Endothelial cell of umbilical vein (primary cell): ENCODE measurements around the gene TAF6. TPM values are rescaled to one million over a fixed set of nuclear protein-coding genes. Genes with fewer than 3 reads are reported as not detected.

ENCODE experiments used
- BruUV-seq: library from RNA; stranded (reverse); fragments of 400-500 nt; replicated peaks from 2 replicates; lab custom pipeline; 2021; lab: Mats Ljungman, UMichigan
- CTCF ChIA-PET: fragments of 300-600, 350-600 bp; sonication (Branson Sonifier 250); formaldehyde crosslinking; loops from one replicate; lab custom pipeline; 2021; ENCODE audit warnings: antibody characterized with exemption, inconsistent platforms; lab: Charles Lee
- POLR2A ChIA-PET: fragments of 300-600, 350-600 bp; sonication (Branson Sonifier 250); formaldehyde crosslinking; loops from one replicate; lab custom pipeline; 2021; ENCODE audit warnings: antibody characterized with exemption, inconsistent platforms; lab: Charles Lee
- DNase-seq: peaks from one replicate; pipeline ENCODE4 v3.0.0-alpha.2; 2011; ENCODE audit warnings: low read depth, low spot score
- FAIRE-seq: peaks from 2 replicates; lab custom pipeline; 2011; peaks lifted over from hg19 to GRCh38; lab: Jason Lieb, UNC
- H2AFZ ChIP-seq: 2 replicates; pipeline ENCODE4 v1.6.0; 2012; ENCODE audit warnings: low read depth, low read length, control low read depth, inconsistent platforms
- H3K27ac ChIP-seq: 2 replicates; pipeline ENCODE4 v1.5.1; 2011; ENCODE audit warnings: low read depth, mild to moderate bottlenecking, control low read depth, low read length, moderate library complexity; ENCODE audit not compliant: insufficient read depth
- H3K27me3 ChIP-seq, 2 experiments: 2 replicates each; pipeline versions ENCODE4 v1.6.0 to v1.6.1; 2011; ENCODE audit warnings: low read length in 2 of 2, mixed read lengths in 1 of 2; ENCODE audit not compliant: control insufficient read depth in 2 of 2, insufficient read depth in 2 of 2
- H3K36me3 ChIP-seq, 2 experiments: 2 replicates in 1 of 2; 3 replicates in 1 of 2; pipeline ENCODE4 v1.5.1; 2011; ENCODE audit warnings: low read length in 2 of 2, mild to moderate bottlenecking in 1 of 2, moderate library complexity in 1 of 2; ENCODE audit not compliant: control insufficient read depth in 2 of 2, insufficient read depth in 2 of 2; ENCODE audit errors: extremely low read depth in 1 of 2
- H3K4me1 ChIP-seq: 3 replicates; pipeline ENCODE4 v1.5.1; 2011; ENCODE audit warnings: mild to moderate bottlenecking, low read length; ENCODE audit not compliant: control insufficient read depth, insufficient read depth; ENCODE audit errors: extremely low read depth
- H3K4me2 ChIP-seq: 2 replicates; pipeline ENCODE4 v1.6.1; 2011; ENCODE audit warnings: low read length, control low read depth, mixed read lengths; ENCODE audit not compliant: insufficient read depth
- H3K4me3 ChIP-seq, 3 experiments: fragments of 200-600 bp in 1 of 3; sonication (generic), shearing (Covaris generic) in 1 of 3; replicated peaks in 1 of 3; 2 replicates each; pipeline ENCODE4 v1.5.1; 2011 to 2016; ENCODE audit warnings: control low read depth in 3 of 3, low read length in 3 of 3, mild to moderate bottlenecking in 2 of 3, inconsistent platforms in 1 of 3, low read depth in 1 of 3, moderate library complexity in 1 of 3; ENCODE audit not compliant: insufficient read depth in 1 of 3
- H3K79me2 ChIP-seq: 2 replicates; pipeline ENCODE4 v1.6.0; 2012; ENCODE audit warnings: low read length, inconsistent platforms; ENCODE audit not compliant: control insufficient read depth, insufficient read depth
- H3K9ac ChIP-seq: replicated peaks from 2 replicates; pipeline ENCODE3; 2011; ENCODE audit warnings: low read length, control low read depth; ENCODE audit not compliant: insufficient read depth; ENCODE audit errors: extremely low read depth
- H3K9me1 ChIP-seq: replicated peaks from 3 replicates; pipeline ENCODE4 v1.6.0; 2011; ENCODE audit warnings: mild to moderate bottlenecking, low read length; ENCODE audit not compliant: control insufficient read depth, insufficient read depth; ENCODE audit errors: extremely low read depth
- H3K9me3 ChIP-seq: replicated peaks from 2 replicates; pipeline ENCODE4 v1.5.1; 2012; ENCODE audit warnings: low read length, inconsistent platforms; ENCODE audit not compliant: control insufficient read depth, insufficient read depth
- H4K20me1 ChIP-seq: replicated peaks from 2 replicates; pipeline ENCODE3; 2011; ENCODE audit warnings: mild to moderate bottlenecking, low read length; ENCODE audit not compliant: control insufficient read depth, insufficient read depth; ENCODE audit errors: extremely low read depth
- EZH2 ChIP-seq: IDR thresholded peaks from 2 replicates; pipeline ENCODE4 v1.6.1; 2012; ENCODE audit warnings: borderline replicate concordance, low read depth, mild to moderate bottlenecking, moderate library complexity, low read length, inconsistent platforms; ENCODE audit not compliant: severe bottlenecking
- FOS ChIP-seq: IDR thresholded peaks from 2 replicates; pipeline ENCODE4 v1.6.1; 2011; ENCODE audit warnings: mild to moderate bottlenecking, low read length, moderate library complexity, borderline replicate concordance; ENCODE audit not compliant: insufficient read depth
- GATA2 ChIP-seq: IDR thresholded peaks from 2 replicates; pipeline ENCODE4 v1.7.0; 2011; ENCODE audit warnings: low read depth, mild to moderate bottlenecking, moderate library complexity, mixed read lengths, low read length; ENCODE audit not compliant: insufficient read length, insufficient read depth
- JUN ChIP-seq: IDR thresholded peaks from 2 replicates; pipeline ENCODE4 v1.6.1; 2011; ENCODE audit warnings: borderline replicate concordance, low read depth; ENCODE audit not compliant: insufficient read length, insufficient read depth
- MYC ChIP-seq: IDR thresholded peaks from one replicate; pipeline ENCODE4 v1.6.1; 2011; ENCODE audit warnings: mild to moderate bottlenecking, low read depth, low read length
- POLR2A ChIP-seq: IDR thresholded peaks from 2 replicates; pipeline ENCODE4 v1.6.1; 2012; ENCODE audit warnings: low read depth, mild to moderate bottlenecking, control low read depth, low read length
- POLR2AphosphoS5 ChIP-seq: IDR thresholded peaks from 2 replicates; pipeline ENCODE4 v1.6.1; 2012; ENCODE audit warnings: low read depth, mild to moderate bottlenecking, control low read depth, low read length, moderate library complexity; ENCODE audit not compliant: insufficient read depth
- dilution Hi-C: fragments of 300-500 bp; cut with MboI; formaldehyde crosslinking; loops from one replicate; pipeline ENCODE4 v1.15.0; 2019; ENCODE audit warnings: low sequenced_read_pairs; ENCODE audit not compliant: extremely low pct_ligation_motif_present
- intact Hi-C: fragments of 100-400 bp; cut with micrococcal nuclease; formaldehyde crosslinking; loops from one replicate; pipeline ENCODE4 v1.10.0; 2022
- polyA plus RNA-seq, 4 experiments: library from polyadenylated mRNA; depleted of rRNA in 3 of 4; stranded (reverse) in 3 of 4; unstranded in 1 of 4; fragments of >200 nt; gene quantifications; 2 replicates each; pipeline versions ENCODE4 v1.2.1 to v1.2.3, GENCODE V29; 2011 to 2012; ENCODE audit warnings: missing spikeins in 1 of 4
- total RNA-seq: library from RNA; stranded (reverse); gene quantifications from 2 replicates; pipeline ENCODE4 v1.2.3, GENCODE V29; 2021
- TF ChIP-seq, protein P1 (sequence below): IDR thresholded peaks from 2 replicates; pipeline ENCODE4 v1.6.1; 2011; ENCODE audit not compliant: insufficient read depth, insufficient read length
- TF ChIP-seq, protein P2 (sequence below), 2 donors: IDR thresholded peaks; 1 replicate in 1 of 2; 2 replicates in 1 of 2; pipeline ENCODE4 v1.5.1; 2011; ENCODE audit warnings: low read length in 2 of 2, mild to moderate bottlenecking in 2 of 2, moderate library complexity in 2 of 2, control low read depth in 1 of 2, inconsistent platforms in 1 of 2, low read depth in 1 of 2; ENCODE audit not compliant: insufficient read depth in 1 of 2; ENCODE audit errors: extremely low read depth in 1 of 2

Gene TAF6
- total and polyA plus RNA-seq, 2 donors (not counting 3 experiments of a cell fraction or from before 2014, with no cell fraction given), result 32.7 to 64.6 TPM

DNA sequence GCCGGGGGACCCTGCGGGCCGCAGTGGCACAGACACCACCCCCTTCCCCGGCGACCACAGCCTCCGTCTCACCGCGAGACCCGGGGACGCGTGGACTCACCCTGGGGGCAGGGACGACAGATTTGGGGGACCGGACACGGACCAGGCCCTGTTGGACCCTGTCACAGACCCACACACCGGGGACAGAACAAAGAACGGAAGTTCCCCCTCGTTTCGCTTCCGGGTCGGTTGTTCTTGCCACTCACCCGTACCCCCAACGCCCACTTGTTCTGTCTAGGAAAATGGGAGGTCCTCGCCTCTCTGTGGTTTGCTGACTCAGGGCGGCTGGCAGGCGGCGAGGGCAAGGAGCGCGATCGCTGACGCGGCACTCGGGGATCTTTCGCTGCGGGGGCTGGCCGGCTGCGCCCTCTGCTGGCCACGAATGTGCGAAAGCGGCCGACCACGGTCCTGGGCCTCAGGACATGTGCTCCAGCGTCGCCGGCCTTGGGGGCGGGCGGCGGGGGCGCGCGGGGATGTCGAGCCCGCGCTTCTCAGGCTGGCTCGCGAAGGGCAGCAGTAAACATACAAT, 37.5 kb downstream of the TAF6 start, which contains the start of gene ZNF3:
ZNF3 (minus strand) TSS at position 189 of the 568 bp plus-strand sequence. CDS start 4,366 bp downstream, outside the sequence.
- peaks cover 19% of the 10 kb centered on the region for H3K4me1 ChIP-seq
- intact Hi-C loops (loop anchor here (1.0 to 10.0 kb wide), 5 partner anchors 20 to 167 kb away; partner anchors contain the start of genes AP4M1, MCM7, TRIM4 and ZKSCAN1), dilution Hi-C loops (no loop called here)
- H3K9me1 ChIP-seq, result no peaks in the 10 kb centered on the region
- TF ChIP-seq GATA2, result no peak
- no peak for TF ChIP-seq JUN
- peak; percentile 86 for TF ChIP-seq POLR2A
- TF ChIP-seq, protein P1, sequence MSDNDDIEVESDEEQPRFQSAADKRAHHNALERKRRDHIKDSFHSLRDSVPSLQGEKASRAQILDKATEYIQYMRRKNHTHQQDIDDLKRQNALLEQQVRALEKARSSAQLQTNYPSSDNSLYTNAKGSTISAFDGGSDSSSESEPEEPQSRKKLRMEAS, result peak; percentile 74
- TF ChIP-seq MYC, result peak; percentile 58
- TF ChIP-seq, protein P2, sequence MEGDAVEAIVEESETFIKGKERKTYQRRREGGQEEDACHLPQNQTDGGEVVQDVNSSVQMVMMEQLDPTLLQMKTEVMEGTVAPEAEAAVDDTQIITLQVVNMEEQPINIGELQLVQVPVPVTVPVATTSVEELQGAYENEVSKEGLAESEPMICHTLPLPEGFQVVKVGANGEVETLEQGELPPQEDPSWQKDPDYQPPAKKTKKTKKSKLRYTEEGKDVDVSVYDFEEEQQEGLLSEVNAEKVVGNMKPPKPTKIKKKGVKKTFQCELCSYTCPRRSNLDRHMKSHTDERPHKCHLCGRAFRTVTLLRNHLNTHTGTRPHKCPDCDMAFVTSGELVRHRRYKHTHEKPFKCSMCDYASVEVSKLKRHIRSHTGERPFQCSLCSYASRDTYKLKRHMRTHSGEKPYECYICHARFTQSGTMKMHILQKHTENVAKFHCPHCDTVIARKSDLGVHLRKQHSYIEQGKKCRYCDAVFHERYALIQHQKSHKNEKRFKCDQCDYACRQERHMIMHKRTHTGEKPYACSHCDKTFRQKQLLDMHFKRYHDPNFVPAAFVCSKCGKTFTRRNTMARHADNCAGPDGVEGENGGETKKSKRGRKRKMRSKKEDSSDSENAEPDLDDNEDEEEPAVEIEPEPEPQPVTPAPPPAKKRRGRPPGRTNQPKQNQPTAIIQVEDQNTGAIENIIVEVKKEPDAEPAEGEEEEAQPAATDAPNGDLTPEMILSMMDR (IDR thresholded peaks at IDR 0.05; ENCODE audit: extremely low read depth in 1 of 2, insufficient read depth in 1 of 2, low read depth in 1 of 2, low read length in 2 of 2), result peak; percentile 96 to 98
- peak; percentile 67 for TF ChIP-seq FOS
- no peak for TF ChIP-seq EZH2
- TF ChIP-seq POLR2AphosphoS5, result peak; percentile 87
- peak within 1 kb of the TSS; percentile 92 for H3K9ac ChIP-seq
- peaks cover 41% of the 10 kb centered on the region for H3K79me2 ChIP-seq
- ChIA-PET CTCF (interaction anchor here (0.9 to 1.9 kb wide), 7 partner anchors 18 to 91 kb away, joined by 3 to 17 read pairs (median 5); partner anchors contain the start of genes AP4M1, MBLAC1 and MCM7), POLR2A (interaction anchor here (1.1 to 1.5 kb wide), 2 partner anchors 20 kb away, joined by 8 to 15 read pairs; partner anchors contain the start of genes AP4M1 and MCM7)
- FAIRE-seq (peak; percentile 99), DNase-seq (peak; percentile 100)
- peak within 1 kb of the TSS; percentile 85 to 92 (median 89) for H3K4me3 ChIP-seq
- H3K9me3 ChIP-seq, result no peaks in the 10 kb centered on the region
- BruUV-seq, result no TSS peak
- H3K36me3 ChIP-seq, result peaks cover 3 to 10% of the 10 kb centered on the region in 2 experiments
- no peaks in the 10 kb centered on the region for H4K20me1 ChIP-seq
- H3K27ac ChIP-seq, result peak within 1 kb of the TSS; percentile 78
- H3K4me2 ChIP-seq, result peak within 1 kb of the TSS; percentile 70
- H3K27me3 ChIP-seq, result no peaks in the 10 kb centered on the region
- H2AFZ ChIP-seq, result no peak within 1 kb of the TSS
